Gastrocnemius medialis (tissue), 4 donors: ENCODE measurements around the gene ACSL6. TPM values are rescaled to one million over a fixed set of nuclear protein-coding genes. Genes with fewer than 3 reads are reported as not detected.

Experiments
- ATAC-seq, 2 donors: fragments of 150-250 bp; one replicate each; pipeline ENCODE4 v1.9.1; 2016
- DNase-seq, 2 donors: peaks; one replicate each; pipeline ENCODE4 v3.0.0-alpha.2; 2019
- H3K27ac ChIP-seq, 4 donors: fragments of 200-600 bp; sonication (generic); 1 replicate in 1 of 4; 2 replicates in 3 of 4; pipeline ENCODE4 v1.5.1; 2016 to 2018; ENCODE audit warnings: mild to moderate bottlenecking in 2 of 4, moderate library complexity in 1 of 4
- H3K27me3 ChIP-seq, 3 donors: fragments of 200-600 bp; sonication (generic) in 2 of 3; 1 replicate in 1 of 3; 2 replicates in 2 of 3; pipeline versions ENCODE4 v1.5.1 to v1.6.0; 2016 to 2019; ENCODE audit warnings: mild to moderate bottlenecking in 1 of 3, moderate library complexity in 1 of 3
- H3K36me3 ChIP-seq, 2 donors: fragments of 200-600 bp; sonication (generic) in 1 of 2; one replicate each; pipeline ENCODE4 v1.5.1; 2017 to 2018
- H3K4me1 ChIP-seq, 2 donors: fragments of 200-600 bp; sonication (generic) in 1 of 2; one replicate each; pipeline ENCODE4 v1.5.1; 2016 to 2017; ENCODE audit warnings: mild to moderate bottlenecking in 2 of 2
- H3K4me3 ChIP-seq, 4 donors: fragments of 200-600 bp; sonication (generic) in 3 of 4; 1 replicate in 1 of 4; 2 replicates in 3 of 4; pipeline ENCODE4 v1.5.1; 2016 to 2019; ENCODE audit warnings: mild to moderate bottlenecking in 2 of 4
- H3K9me3 ChIP-seq, 3 donors: fragments of 200-600 bp; sonication (generic) in 2 of 3; 1 replicate in 1 of 3; 2 replicates in 2 of 3; pipeline ENCODE4 v1.5.1; 2016 to 2019
- POLR2A ChIP-seq, 2 donors: fragments of 450-650 bp; IDR thresholded peaks; one replicate each; pipeline ENCODE4 v1.6.1; 2017; ENCODE audit warnings: antibody characterized with exemption in 2 of 2, mild to moderate bottlenecking in 2 of 2, moderate library complexity in 2 of 2
- in situ Hi-C, 4 donors: fragments of 200-750 bp; cut with MboI; loops; one replicate each; pipeline versions ENCODE4 v1.15.0 to v1.8.0; 2017; ENCODE audit warnings: low sequenced_read_pairs in 4 of 4
- intact Hi-C: fragments of 100-400 bp; cut with DNase I; formaldehyde crosslinking; loops from one replicate; pipeline ENCODE4 v1.15.1; 2023; ENCODE audit warnings: low total_unique reads
- total RNA-seq, 4 donors: library from RNA; depleted of rRNA; stranded (reverse); fragments of >200 nt; gene quantifications; one replicate each; pipeline versions ENCODE4 v1.1.0 to v1.2.3, GENCODE V29; 2016
- TF ChIP-seq, protein P1 (sequence below), 5 experiments: fragments of 450-650 bp in 3 of 5; fragments of 200-600 bp in 2 of 5; sonication (generic) in 2 of 5; IDR thresholded peaks in 4 of 5; conservative IDR thresholded peaks in 1 of 5; 1 replicate in 4 of 5; 2 replicates in 1 of 5; pipeline ENCODE4 v1.5.1; 2016 to 2019; ENCODE audit warnings: antibody characterized with exemption in 5 of 5, mild to moderate bottlenecking in 3 of 5, moderate library complexity in 3 of 5

Gene ACSL6
- total RNA-seq, 4 donors from 2014 or later: 0.29 to 0.71 (median 0.36) TPM

- peak; percentile 58 to 66 for ATAC-seq
- Histone ChIP-seq H3K27me3 (no peaks in the 10 kb centered on the region), H3K4me1 (peaks cover 16 to 38% of the 10 kb centered on the region in 2 donors), H3K27ac (peak overlapping the region in 3 of 4 donors; percentile 81 to 91 (median 87)), H3K4me3 (no peak overlapping the region), H3K36me3 (no peaks in the 10 kb centered on the region), H3K9me3 (no peaks in the 10 kb centered on the region)
- intact Hi-C loops (no loop called here), in situ Hi-C loops (loop anchor here in 2 of 4 donors (5.0 to 10.0 kb wide), 3 partner anchors 186 to 416 kb away; no protein-coding TSS in a partner anchor)
- TF ChIP-seq, protein P1, sequence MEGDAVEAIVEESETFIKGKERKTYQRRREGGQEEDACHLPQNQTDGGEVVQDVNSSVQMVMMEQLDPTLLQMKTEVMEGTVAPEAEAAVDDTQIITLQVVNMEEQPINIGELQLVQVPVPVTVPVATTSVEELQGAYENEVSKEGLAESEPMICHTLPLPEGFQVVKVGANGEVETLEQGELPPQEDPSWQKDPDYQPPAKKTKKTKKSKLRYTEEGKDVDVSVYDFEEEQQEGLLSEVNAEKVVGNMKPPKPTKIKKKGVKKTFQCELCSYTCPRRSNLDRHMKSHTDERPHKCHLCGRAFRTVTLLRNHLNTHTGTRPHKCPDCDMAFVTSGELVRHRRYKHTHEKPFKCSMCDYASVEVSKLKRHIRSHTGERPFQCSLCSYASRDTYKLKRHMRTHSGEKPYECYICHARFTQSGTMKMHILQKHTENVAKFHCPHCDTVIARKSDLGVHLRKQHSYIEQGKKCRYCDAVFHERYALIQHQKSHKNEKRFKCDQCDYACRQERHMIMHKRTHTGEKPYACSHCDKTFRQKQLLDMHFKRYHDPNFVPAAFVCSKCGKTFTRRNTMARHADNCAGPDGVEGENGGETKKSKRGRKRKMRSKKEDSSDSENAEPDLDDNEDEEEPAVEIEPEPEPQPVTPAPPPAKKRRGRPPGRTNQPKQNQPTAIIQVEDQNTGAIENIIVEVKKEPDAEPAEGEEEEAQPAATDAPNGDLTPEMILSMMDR (IDR thresholded peaks at IDR 0.05 in 4 of 5, conservative IDR thresholded peaks at IDR 0.05 in 1 of 5): no peak
- TF ChIP-seq POLR2A (IDR thresholded peaks at IDR 0.05): no peak
- DNase-seq: peak; percentile 58 to 77
Measured at GRCh38 chr5:132000677-132001453, 10.6 kb downstream of the ACSL6 start.

DNA sequence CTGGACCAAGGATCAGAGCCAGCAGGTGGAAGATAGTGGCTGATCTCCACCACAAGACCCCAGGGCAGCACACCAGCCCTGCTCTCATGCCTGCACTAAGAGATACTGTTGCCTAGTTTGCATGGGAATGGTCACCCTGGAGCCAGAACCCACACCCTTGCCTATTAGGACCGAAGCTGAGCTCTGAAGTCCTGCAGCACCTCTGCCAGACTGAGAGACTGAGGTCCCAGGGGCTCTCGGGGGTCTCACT, 11.3 kb downstream of the ACSL6 start:
- TF ChIP-seq POLR2A (IDR thresholded peaks at IDR 0.05): no peak
- TF ChIP-seq, protein P1 (IDR thresholded peaks at IDR 0.05 in 4 of 5, conservative IDR thresholded peaks at IDR 0.05 in 1 of 5): no peak
- ATAC-seq: no peak
- intact Hi-C loops: no loop called here
- Histone ChIP-seq H3K4me1 (peaks cover 16 to 38% of the 10 kb centered on the region in 2 donors), H3K4me3 (no peak overlapping the region), H3K27ac (peak overlapping the region in 3 of 4 donors; percentile 67 to 91 (median 87)), H3K9me3 (no peaks in the 10 kb centered on the region), H3K27me3 (no peaks in the 10 kb centered on the region), H3K36me3 (no peaks in the 10 kb centered on the region)
- DNase-seq: peak in 1 of 2 donors; percentile 6
- in situ Hi-C loops: loop anchor here in 2 of 4 donors (5.0 to 10.0 kb wide), 3 partner anchors 185 to 415 kb away; no protein-coding TSS in a partner anchor

DNA sequence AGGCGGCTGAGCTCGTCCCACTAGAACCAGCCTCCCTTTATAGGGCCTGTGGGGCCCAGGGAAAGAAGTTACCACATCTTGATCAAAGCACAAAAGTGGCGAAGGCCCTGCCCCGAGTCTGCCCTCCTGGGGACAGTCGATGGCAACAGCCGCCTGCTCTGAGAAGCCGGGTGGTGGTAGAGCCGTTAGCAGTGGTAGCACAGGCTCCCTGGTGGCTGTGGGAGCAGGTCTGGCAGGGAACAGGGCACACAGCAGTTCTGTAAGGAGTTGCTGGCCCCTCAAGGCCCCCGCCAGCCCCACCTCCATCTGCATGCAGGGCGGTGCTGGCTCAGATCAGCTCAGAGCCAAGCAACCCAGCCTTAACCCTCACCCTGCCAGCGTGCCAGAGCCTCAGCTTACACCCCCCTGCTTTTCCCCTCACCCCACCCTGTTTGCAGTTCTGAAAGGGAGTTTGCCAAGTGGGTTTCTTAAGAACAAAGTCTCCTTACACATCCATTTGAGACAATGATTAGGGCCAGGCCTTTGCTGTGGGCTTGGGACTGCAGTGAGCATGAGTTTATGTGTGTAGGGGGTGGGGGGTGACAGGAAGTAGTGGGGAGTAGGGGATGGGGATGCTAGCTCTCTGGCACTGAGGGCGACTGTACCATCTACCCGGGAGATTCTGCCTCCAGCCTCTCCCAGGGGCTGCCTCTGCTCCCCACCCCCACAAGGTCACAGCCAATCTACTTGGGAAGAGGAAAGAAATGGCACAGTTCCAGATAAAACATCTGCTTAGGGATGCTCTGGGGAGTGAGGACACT, 11.8 kb downstream of the ACSL6 start:
- peak in 1 of 2 donors; percentile 6 for DNase-seq
- in situ Hi-C loops (loop anchor here in 2 of 4 donors (5.0 to 10.0 kb wide), 3 partner anchors 185 to 415 kb away; no protein-coding TSS in a partner anchor), intact Hi-C loops (no loop called here)
- Histone ChIP-seq H3K27me3 (no peaks in the 10 kb centered on the region), H3K36me3 (no peaks in the 10 kb centered on the region), H3K9me3 (no peaks in the 10 kb centered on the region), H3K4me1 (peaks cover 16 to 38% of the 10 kb centered on the region in 2 donors), H3K4me3 (no peak overlapping the region), H3K27ac (peak overlapping the region in 2 of 4 donors; percentile 67 to 91)
- no peak for ATAC-seq
- no peak for TF ChIP-seq POLR2A (IDR thresholded peaks at IDR 0.05)
- TF ChIP-seq, protein P1 (IDR thresholded peaks at IDR 0.05 in 4 of 5, conservative IDR thresholded peaks at IDR 0.05 in 1 of 5): no peak

GRCh38 chr5:131999041-131999440, 12.4 kb downstream of the ACSL6 start:
- Histone ChIP-seq H3K4me1 (peaks cover 16 to 38% of the 10 kb centered on the region in 2 donors), H3K27ac (no peak overlapping the region), H3K4me3 (no peak overlapping the region), H3K36me3 (no peaks in the 10 kb centered on the region), H3K27me3 (no peaks in the 10 kb centered on the region), H3K9me3 (no peaks in the 10 kb centered on the region)
- in situ Hi-C loops: no loop called here
- ATAC-seq (no peak), DNase-seq (no peak)
- TF ChIP-seq POLR2A (IDR thresholded peaks at IDR 0.05): no peak
- TF ChIP-seq, protein P1 (IDR thresholded peaks at IDR 0.05 in 4 of 5, conservative IDR thresholded peaks at IDR 0.05 in 1 of 5): no peak
- intact Hi-C loops: no loop called here
